ENCODE measurements around the gene BAHCC1.

BAHCC1 gene

GRCh38 chr17:81445642-81446503 lies 50.6 kb downstream of the BAHCC1 start:
- no peak for DNase-seq

- no peak for DNase-seq
These were observed 52.2 kb downstream of the BAHCC1 start for GRCh38 chr17:81447331-81447933.

GRCh38 chr17:81448442-81448841 lies 53.2 kb downstream of the BAHCC1 start:
- no peak for DNase-seq

- no peak for DNase-seq
These were observed 53.7 kb downstream of the BAHCC1 start for GRCh38 chr17:81448950-81449349.

- DNase-seq, result no peak
These were observed 54.1 kb downstream of the BAHCC1 start for GRCh38 chr17:81449351-81449750.

GRCh38 chr17:81451823-81452222 lies 56.6 kb downstream of the BAHCC1 start:
- DNase-seq, result no peak

- no peak for DNase-seq
These were observed 57.3 kb downstream of the BAHCC1 start for GRCh38 chr17:81452551-81452950.

GRCh38 chr17:81453076-81453475 lies 57.8 kb downstream of the BAHCC1 start:
- DNase-seq, result no peak

- DNase-seq, result no peak
These were observed 58.5 kb downstream of the BAHCC1 start for GRCh38 chr17:81453712-81454111.

GRCh38 chr17:81454473-81454872 lies 59.2 kb downstream of the BAHCC1 start:
- no peak for DNase-seq

- DNase-seq, result no peak
These were observed 60.1 kb downstream of the BAHCC1 start for GRCh38 chr17:81455387-81455786.

GRCh38 chr17:81456091-81456490 lies 60.8 kb downstream of the BAHCC1 start:
- no peak for DNase-seq

GRCh38 chr17:81456798-81457197 lies 61.5 kb downstream of the BAHCC1 start:
- no peak for DNase-seq

GRCh38 chr17:81457401-81457800 lies 62.1 kb downstream of the BAHCC1 start:
- DNase-seq, result no peak

- DNase-seq, result no peak
These were observed 62.8 kb downstream of the BAHCC1 start for GRCh38 chr17:81457917-81458555.

- no peak for DNase-seq
These were observed 63.4 kb downstream of the BAHCC1 start for GRCh38 chr17:81458628-81459027.

- no peak for DNase-seq
These were observed 64.0 kb downstream of the BAHCC1 start for GRCh38 chr17:81459224-81459623.

- no peak for DNase-seq
These were observed 64.6 kb downstream of the BAHCC1 start for GRCh38 chr17:81459864-81460263.

GRCh38 chr17:81460856-81461460 lies 65.7 kb downstream of the BAHCC1 start:
- DNase-seq, result no peak

GRCh38 chr17:81461607-81462500 lies 66.6 kb downstream of the BAHCC1 start:
- no peak for DNase-seq

GRCh38 chr17:81462506-81463125 lies 67.4 kb downstream of the BAHCC1 start:
- no peak for DNase-seq

GRCh38 chr17:81463506-81463905 lies 68.2 kb downstream of the BAHCC1 start:
- DNase-seq, result no peak
